Tibial nerve (tissue), 4 donors: ENCODE data around the gene ABHD17A. TPM values are rescaled to one million over a fixed set of nuclear protein-coding genes. Genes with fewer than 3 reads are reported as not detected.

Experiments used
- DNase-seq, 2 donors: peaks; one replicate each; pipeline ENCODE4 v3.0.0-alpha.2; 2019; ENCODE audit warnings: low spot score in 2 of 2
- H3K27ac ChIP-seq, 4 donors: fragments of 200-600 bp; sonication (generic) in 3 of 4; one replicate each; pipeline ENCODE4 v1.5.1; 2017 to 2019; ENCODE audit warnings: mild to moderate bottlenecking in 1 of 4
- H3K27me3 ChIP-seq, 2 donors: fragments of 200-600 bp; sonication (generic) in 1 of 2; one replicate each; pipeline versions ENCODE4 v1.5.1 to v1.6.0; 2017 to 2019
- H3K36me3 ChIP-seq, 3 donors: fragments of 200-600 bp; sonication (generic); one replicate each; pipeline ENCODE4 v1.5.1; 2018 to 2019
- H3K4me1 ChIP-seq, 4 donors: fragments of 200-600 bp; sonication (generic) in 3 of 4; one replicate each; pipeline ENCODE4 v1.5.1; 2017 to 2019
- H3K4me3 ChIP-seq, 4 donors: fragments of 200-600 bp; sonication (generic) in 3 of 4; one replicate each; pipeline ENCODE4 v1.5.1; 2017 to 2019; ENCODE audit warnings: mild to moderate bottlenecking in 1 of 4, moderate library complexity in 1 of 4
- H3K9me3 ChIP-seq, 4 donors: fragments of 200-600 bp; sonication (generic) in 3 of 4; one replicate each; pipeline ENCODE4 v1.5.1; 2017 to 2019
- CTCF ChIP-seq, 5 experiments: fragments of 200-600 bp in 3 of 5; fragments of 450-650 bp in 2 of 5; sonication (generic) in 3 of 5; IDR thresholded peaks; one replicate each; pipeline ENCODE4 v1.5.1; 2016 to 2019; ENCODE audit warnings: antibody characterized with exemption in 5 of 5, mild to moderate bottlenecking in 3 of 5, moderate library complexity in 2 of 5
- EP300 ChIP-seq, 2 donors: sonication (generic); formaldehyde crosslinking; IDR thresholded peaks; one replicate each; pipeline ENCODE4 v1.6.1; 2017; ENCODE audit warnings: antibody characterized with exemption in 2 of 2, mild to moderate bottlenecking in 1 of 2
- POLR2A ChIP-seq, 2 donors: fragments of 450-650 bp; IDR thresholded peaks; one replicate each; pipeline ENCODE4 v1.6.1; 2017; ENCODE audit warnings: antibody characterized with exemption in 2 of 2, mild to moderate bottlenecking in 2 of 2, moderate library complexity in 2 of 2
- WGBS, 2 donors: methylation state at CpG; one replicate each; pipeline ENCODE4 v1.1.5; 2018; 5-methylcytosine and 5-hydroxymethylcytosine counted together
- total RNA-seq, 4 donors: library from RNA; depleted of rRNA; stranded (reverse); fragments of >200 nt; gene quantifications; one replicate each; pipeline ENCODE4 v1.1.0, GENCODE V29; 2016

ABHD17A gene
- total RNA-seq, 4 donors from 2014 or later: 127 to 165 (median 132) TPM

DNA sequence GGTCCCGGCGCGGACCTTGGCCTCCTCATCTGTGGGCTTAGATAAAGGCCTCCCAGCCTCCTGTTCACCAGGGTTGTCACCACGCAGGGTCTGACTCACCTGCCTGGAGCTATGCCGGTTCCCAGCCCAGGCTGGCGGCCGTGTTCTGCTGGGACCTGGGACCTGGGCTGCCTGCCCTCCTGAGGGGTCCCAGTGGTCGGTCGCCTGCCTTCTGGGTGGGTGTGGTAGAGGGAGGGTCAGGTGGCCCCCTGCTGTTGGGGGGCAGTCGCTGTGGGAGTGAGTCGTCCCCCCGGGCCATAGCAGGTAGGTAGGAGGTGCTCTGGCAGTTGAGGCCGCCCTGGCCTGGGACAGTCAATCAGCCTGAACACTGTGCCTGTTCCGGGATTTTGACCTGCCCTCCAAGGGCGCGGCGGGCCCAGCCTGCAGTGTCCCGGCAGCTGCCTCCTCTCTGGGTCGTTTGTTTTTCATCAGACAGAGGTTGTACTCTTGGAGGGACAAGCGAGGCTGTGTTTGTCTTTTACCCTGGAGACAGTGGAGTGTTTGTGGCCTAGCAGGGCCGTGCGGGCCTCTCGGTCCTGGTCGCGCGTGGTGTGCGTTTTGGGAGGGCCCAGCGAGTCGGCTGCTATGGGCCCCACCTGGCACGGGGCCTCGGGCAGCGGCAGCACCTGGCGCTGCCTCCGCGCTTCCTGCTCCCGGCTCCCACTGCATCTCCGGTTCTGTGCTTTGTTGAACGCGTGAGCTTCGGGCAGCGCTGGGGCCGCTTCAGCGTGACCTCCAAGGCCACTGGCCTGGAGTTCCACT is 22.5 kb upstream of the ABHD17A start:
- H3K27ac ChIP-seq: peak overlapping the region in 3 of 4 donors; percentile 74 to 80 (median 77)

DNA sequence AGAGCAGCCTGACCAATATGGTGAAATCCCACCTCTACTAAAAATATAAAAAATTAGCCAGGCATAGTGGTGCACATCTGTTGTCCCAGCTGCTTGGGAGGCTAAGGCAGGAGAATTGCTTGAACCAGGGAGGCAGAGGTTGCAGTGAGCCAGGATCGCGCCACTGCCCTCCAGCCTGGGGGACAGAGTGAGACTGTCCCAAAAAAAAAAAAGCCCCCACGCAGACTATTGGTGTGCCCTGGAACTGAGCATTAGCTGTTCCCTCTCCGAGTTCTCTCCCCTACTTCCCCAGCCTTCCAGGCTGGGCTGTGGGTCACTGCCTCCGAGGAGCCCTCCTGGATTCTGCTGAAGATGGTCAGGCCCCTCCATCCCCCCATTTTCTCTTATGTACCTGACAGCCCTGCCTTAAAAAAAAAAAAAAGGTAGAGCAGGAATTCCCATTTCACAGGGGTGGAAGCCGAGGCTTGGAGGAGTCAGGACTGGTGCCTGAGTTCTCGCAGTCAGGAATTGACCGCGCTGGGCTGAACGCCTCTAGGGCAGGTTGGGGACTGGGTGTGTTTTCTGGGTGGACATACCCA is 21.8 kb upstream of the ABHD17A start:
- no peak overlapping the region for H3K4me3 ChIP-seq
- H3K4me1 ChIP-seq: peaks cover 0 to 60% (median 28%) of the 10 kb centered on the region in 4 donors
- DNase-seq: no peak
- H3K27ac ChIP-seq: peak overlapping the region in 3 of 4 donors; percentile 74 to 80 (median 77)
- WGBS, 2 donors: 94% methylated on average over 10 of the region's 10 CpGs
- TF ChIP-seq CTCF (IDR thresholded peaks at IDR 0.05) (no peak), EP300 (IDR thresholded peaks at IDR 0.05) (no peak), POLR2A (IDR thresholded peaks at IDR 0.05) (no peak)
- H3K27me3 ChIP-seq: no peaks in the 10 kb centered on the region
- no peaks in the 10 kb centered on the region for H3K9me3 ChIP-seq
- H3K36me3 ChIP-seq: peaks cover 0 to 5% (median 0%) of the 10 kb centered on the region in 3 donors

More for the DNA sequence above, 22.5 kb upstream of the ABHD17A start:
- no peak for TF ChIP-seq POLR2A (IDR thresholded peaks at IDR 0.05)
- TF ChIP-seq CTCF (IDR thresholded peaks at IDR 0.05): no peak
- TF ChIP-seq EP300 (IDR thresholded peaks at IDR 0.05): no peak
- no peak for DNase-seq
- H3K9me3 ChIP-seq: no peaks in the 10 kb centered on the region
- peaks cover 0 to 12% (median 0%) of the 10 kb centered on the region in 3 donors for H3K36me3 ChIP-seq
- peaks cover 0 to 60% (median 28%) of the 10 kb centered on the region in 4 donors for H3K4me1 ChIP-seq
- peak overlapping the region in 1 of 4 donors; percentile 17 for H3K4me3 ChIP-seq
- no peaks in the 10 kb centered on the region for H3K27me3 ChIP-seq
- 65 to 67% methylated on average over 23 to 35 of the region's 43 CpGs for WGBS, 2 donors

DNA sequence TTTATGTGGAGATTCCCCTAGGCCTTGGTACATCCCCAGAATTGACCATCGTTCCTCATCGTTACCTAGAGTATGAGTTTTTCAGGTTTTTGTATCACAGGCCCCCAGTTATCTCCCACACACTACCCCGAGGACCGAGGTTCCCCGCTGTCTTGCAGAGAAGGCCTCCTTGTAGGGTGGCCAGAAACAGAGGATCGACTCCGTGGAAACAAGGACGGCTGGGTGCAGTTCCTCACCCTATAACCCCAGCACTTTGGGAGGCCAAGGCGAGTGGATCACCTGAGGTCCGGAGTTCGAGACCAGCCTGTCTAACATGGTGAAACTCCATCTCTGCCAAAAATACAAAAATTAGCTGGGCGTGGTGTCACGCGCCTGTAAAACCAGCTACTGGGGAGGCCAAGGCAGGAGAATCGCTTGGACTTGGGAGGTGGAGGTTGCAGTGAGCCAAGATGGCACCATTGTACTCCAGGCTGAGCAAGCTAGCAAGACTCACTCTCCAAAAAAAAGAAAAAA is 20.6 kb upstream of the ABHD17A start:
- no peak for DNase-seq
- H3K4me1 ChIP-seq: peaks cover 0 to 60% (median 28%) of the 10 kb centered on the region in 4 donors
- no peak for TF ChIP-seq POLR2A (IDR thresholded peaks at IDR 0.05)
- no peak for TF ChIP-seq CTCF (IDR thresholded peaks at IDR 0.05)
- no peak for TF ChIP-seq EP300 (IDR thresholded peaks at IDR 0.05)
- no peaks in the 10 kb centered on the region for H3K27me3 ChIP-seq
- 79 to 82% methylated on average over 15 of the region's 15 CpGs for WGBS, 2 donors
- H3K4me3 ChIP-seq: peak overlapping the region; percentile 56 to 77 (median 68)
- no peaks in the 10 kb centered on the region for H3K36me3 ChIP-seq
- H3K9me3 ChIP-seq: no peaks in the 10 kb centered on the region
- peak overlapping the region; percentile 81 to 94 (median 88) for H3K27ac ChIP-seq

- Histone ChIP-seq H3K9me3 (no peaks in the 10 kb centered on the region), H3K4me1 (peaks cover 0 to 55% (median 28%) of the 10 kb centered on the region in 4 donors), H3K27ac (peak within 1 kb of the TSS; percentile 81 to 94 (median 88)), H3K36me3 (no peaks in the 10 kb centered on the region), H3K4me3 (peak within 1 kb of the TSS; percentile 56 to 77 (median 68)), H3K27me3 (no peaks in the 10 kb centered on the region)
- TF ChIP-seq POLR2A (IDR thresholded peaks at IDR 0.05) (peak; percentile 78 to 82), EP300 (IDR thresholded peaks at IDR 0.05) (peak; percentile 86 to 92), CTCF (IDR thresholded peaks at IDR 0.05) (peak in 2 of 5 experiments; percentile 35 to 51)
- peak; percentile 96 to 97 for DNase-seq
- WGBS, 2 donors: 1% methylated on average over 48 to 55 of the region's 92 CpGs
Measured at GRCh38 chr19:1905110-1905862, 20.0 kb upstream of the ABHD17A start, which contains the start of the genes ADAT3 and SCAMP4. Gene ADAT3 (plus strand): TSS chr19:1905399. CDS start chr19:1912048, 6,649 bp downstream. Gene SCAMP4 (plus strand): TSS chr19:1905399. CDS start chr19:1915020, 9,621 bp downstream.
